Stromal cell of bone marrow (primary cell): Measurements from ENCODE around the gene DUSP6.

Experiments used
- DNase-seq: peaks from one replicate; pipeline ENCODE4 v3.0.0-alpha.2; 2012; ENCODE audit warnings: low read depth

DUSP6 gene

DNA sequence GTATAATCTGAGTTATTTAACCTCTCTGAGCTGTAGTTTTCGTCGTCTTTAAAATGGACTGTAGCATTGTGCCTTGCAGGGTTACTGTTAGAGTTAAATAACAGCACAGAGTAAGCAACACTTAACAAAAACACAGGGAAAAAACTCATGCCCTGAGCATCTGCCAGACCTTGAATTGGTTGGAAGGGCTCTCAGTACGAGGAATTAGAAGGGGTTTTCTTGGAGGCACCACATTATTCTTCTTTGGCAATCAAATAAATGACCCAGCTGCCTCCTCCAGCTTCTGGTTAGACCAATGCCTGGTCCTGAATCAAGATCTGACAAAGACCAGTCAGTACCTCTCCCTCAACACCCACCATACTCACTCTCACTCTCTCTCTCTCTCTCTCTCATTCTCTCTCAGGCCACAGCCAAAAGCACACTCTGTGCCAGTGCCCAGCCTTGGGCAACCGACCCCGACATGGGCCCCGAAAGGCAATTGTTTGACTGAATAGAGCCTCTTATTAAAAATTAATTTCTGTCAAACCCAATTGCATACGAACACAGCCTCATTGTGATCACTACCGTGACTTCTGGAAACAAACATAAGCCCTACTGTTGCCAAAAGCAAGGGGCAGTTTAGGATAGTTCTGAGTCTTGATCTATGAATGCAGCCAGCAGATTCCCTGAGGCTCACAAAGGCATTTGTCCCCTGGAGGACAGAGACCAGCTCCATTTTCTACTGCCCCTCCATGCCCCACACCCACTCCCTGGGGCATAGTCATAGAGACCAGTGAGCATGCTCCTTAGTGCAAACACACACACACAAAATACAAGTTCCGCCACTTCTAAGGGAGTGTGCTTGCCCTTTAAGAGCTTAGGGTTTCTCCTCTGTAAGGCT, 23.9 kb downstream of the DUSP6 start:
- no peak for DNase-seq

- no peak for DNase-seq
These were observed 24.7 kb downstream of the DUSP6 start for GRCh38 chr12:89327486-89328094.

DNA sequence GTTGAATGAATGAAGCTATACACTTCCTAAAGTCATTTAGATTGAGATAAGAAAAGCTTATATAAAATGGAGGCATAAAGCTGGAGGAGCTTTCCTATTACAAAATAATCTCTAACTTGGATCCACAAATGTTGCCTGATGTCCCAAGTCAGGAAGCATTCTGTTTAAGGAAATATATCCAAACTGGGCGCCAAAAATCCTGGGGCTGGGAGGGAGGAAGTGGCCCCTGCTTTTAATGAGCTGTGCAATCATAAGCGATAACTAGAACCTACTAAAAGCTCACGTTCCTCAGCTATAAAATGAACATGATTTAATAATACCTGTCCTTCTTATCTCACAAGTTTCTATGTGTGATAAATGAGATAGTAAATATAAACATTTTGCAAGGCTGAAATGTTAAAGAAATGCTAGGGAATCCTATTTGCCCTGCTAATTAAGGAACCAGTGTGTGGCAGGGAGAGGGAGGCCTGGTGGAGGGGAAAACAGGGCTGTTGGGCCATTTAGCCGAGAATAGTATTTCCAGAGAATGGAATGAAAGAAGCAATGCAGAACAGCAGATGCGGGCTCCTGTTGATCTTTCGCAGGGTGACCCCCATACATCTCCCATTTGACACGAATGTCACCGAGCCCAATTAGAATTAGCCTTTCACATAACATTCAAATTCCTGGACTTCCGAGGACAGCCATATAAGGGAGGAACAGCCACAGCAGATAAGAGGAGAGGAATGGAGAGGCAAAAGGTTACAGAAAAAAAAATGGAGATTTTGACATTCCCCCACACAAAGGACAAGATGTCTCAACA, 25.9 kb downstream of the DUSP6 start:
- DNase-seq: no peak

DNA sequence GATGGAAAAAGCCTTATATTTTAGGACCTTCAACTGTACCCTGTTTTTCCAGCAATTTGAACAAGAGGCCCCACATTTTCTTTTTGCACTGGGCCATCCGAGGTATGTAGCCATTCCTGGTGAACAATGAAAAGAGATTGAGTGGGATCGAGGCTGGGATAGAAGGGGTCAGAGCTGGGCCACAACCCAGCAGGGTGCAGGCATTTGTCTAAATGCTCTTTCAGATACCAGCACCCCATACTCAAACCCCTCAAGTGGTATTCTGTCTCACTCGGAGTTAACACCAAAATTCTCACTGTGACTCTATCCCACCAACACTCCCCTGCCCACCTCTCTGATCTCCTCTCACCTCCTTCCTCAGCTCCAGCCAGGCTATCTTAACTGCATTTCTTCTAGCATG, 26.8 kb downstream of the DUSP6 start:
- no peak for DNase-seq

- no peak for DNase-seq
These were observed 27.9 kb downstream of the DUSP6 start for GRCh38 chr12:89324437-89324836.

GRCh38 chr12:89323568-89324218, 28.6 kb downstream of the DUSP6 start:
- DNase-seq: no peak

- DNase-seq: no peak
These were observed 31.6 kb downstream of the DUSP6 start for GRCh38 chr12:89320735-89321134.

GRCh38 chr12:89319606-89320005, 32.7 kb downstream of the DUSP6 start:
- no peak for DNase-seq

GRCh38 chr12:89319122-89319521, 33.2 kb downstream of the DUSP6 start:
- DNase-seq: no peak

- no peak for DNase-seq
These were observed 35.6 kb downstream of the DUSP6 start for GRCh38 chr12:89316705-89317139.

DNA sequence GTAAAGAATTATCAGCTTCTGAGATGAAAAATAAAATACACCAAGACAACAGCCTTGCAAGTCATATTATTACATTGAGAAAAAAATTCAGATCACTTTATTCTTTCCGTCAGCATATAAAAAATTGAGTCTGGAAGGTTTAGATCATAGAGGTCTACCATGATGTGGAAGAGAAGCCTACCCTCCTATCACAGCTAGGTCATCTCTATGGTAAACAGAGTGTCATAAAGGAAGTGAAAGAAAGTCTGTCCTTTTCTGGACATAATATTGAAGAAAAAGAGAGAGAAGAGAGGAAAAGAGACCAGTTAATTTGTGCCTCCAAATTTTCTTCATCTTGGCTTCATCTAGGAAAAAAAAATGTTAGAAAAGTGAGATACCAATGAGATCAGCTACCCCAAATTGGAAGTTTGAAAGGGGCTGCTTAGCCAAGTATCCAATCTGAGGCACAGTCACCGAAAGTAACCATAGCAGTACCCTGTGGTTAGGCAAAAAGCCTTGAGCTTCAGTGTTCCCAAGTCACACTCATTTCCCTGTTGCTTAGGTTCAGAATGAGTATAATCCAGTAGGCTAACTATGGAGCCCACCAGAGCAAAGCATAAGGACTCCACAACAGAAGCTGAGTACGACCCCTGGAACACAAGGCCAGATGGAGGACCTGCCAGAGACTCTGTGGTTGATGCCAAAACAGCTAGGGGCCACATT, 38.1 kb downstream of the DUSP6 start:
- no peak for DNase-seq

GRCh38 chr12:89311703-89312293, 40.5 kb downstream of the DUSP6 start:
- DNase-seq: no peak

DNA sequence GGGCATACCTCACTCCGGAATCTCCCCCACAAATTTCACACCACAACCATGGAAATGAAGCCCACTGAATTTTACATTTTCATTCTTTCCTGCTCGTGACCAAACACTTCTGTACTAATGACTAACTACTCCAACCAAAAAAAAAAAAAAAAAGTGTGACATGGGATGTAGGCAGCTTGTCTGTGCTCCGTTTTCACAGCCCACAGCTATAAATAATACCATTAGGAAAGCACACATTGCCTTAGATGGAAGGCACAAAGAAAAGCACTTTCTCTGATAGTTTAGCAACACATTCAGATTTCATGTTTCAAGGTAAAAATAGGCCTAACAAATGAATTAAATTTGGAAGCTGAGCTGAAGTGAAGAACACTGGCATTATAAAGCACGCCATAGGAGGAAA, 42.5 kb downstream of the DUSP6 start:
- no peak for DNase-seq

- no peak for DNase-seq
These were observed 42.9 kb downstream of the DUSP6 start for GRCh38 chr12:89309440-89309802.

DNA sequence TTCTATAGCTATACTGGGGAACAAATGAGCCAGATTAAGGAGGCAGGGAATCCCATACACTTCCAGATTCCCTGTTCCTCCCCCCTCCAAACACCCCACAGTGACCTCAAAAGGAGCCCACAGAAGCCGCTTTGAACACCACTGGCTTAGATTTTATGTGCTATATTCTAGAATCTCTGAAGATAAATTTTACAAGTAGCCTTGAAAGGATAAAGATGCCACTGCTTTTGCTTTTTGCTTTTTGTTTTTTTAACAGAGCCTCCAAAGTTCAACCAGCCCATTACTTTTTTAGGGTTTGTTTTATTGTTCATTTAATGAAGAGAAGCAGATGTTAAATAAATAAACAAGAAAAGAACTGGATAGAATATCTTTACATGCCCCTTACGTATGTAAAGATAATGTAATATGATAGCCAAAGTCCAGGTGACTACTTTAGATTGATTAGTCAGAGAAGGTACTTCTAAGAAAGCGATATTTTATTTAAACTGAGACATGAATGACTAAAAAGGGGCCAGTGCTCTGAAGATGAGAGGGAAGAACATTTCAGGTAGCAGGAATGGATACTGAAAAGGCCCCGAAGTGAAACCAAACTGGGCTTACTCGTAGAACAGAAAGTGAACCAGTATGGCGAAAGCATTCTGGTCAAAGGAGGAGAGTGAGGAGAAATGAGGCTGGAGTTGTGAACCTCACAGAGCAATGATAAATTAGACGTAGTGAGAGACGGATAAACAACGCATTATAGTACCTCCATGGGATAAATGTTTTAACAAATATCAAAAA, 44.6 kb downstream of the DUSP6 start:
- no peak for DNase-seq

- DNase-seq: no peak
These were observed 45.4 kb downstream of the DUSP6 start for GRCh38 chr12:89306827-89307473.

DNA sequence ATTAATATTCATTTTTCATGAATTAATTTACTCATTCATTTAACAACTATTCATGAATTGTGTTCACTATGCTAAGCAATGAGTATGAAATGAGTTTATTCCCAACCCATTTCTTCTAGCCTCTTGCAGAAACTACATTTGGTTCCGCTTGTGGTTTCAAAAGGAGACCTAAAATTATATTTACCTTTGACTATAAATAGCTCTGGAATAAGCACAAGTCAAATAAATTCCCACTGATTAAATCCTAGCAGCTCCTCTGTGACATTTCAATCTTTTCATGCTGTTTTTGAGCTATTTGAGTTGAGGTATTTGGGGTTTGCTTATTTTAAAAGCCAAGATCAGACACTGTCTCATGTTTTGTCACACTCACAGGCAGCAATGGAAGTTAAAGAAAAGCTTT, 46.9 kb downstream of the DUSP6 start:
- DNase-seq: no peak

DNA sequence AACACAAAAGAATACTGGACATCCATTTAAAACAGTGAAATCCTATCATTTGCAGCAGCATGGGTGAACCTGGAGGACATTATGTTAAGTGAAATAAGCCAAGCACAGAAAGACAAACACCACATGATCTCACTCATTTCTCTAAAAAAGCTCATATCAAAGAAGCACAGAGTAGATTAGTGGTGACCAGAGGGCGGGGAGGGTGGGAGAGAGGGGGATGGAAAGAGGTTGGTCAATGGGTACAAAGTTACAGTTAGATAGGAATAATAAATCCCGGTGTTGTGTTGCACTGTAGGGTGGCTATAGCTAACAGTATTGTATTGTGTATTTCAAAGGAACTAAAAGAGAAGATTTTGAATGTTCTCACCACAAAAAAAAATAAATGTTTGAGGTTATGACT, 52.4 kb downstream of the DUSP6 start:
- no peak for DNase-seq

- no peak for DNase-seq
These were observed 52.9 kb downstream of the DUSP6 start for GRCh38 chr12:89299417-89299816.
